ACC112 (cell line): ENCODE data around the gene TULP4.
A peak's percentile ranks its signal among the peaks of the same experiment; 100 is the strongest.

ENCODE experiments used
- H2AFZ ChIP-seq: fragments of 200-600 bp; sonication (generic); one replicate; pipeline ENCODE4 v1.6.0; 2017; ENCODE audit warnings: antibody characterized with exemption, low read length; ENCODE audit not compliant: unreplicated experiment
- H3K27ac ChIP-seq: fragments of 200-600 bp; sonication (generic); 2 replicates; pipeline ENCODE4 v1.5.1; 2014; ENCODE audit warnings: low read depth, mild to moderate bottlenecking, antibody characterized with exemption, low read length, moderate library complexity
- H3K27me3 ChIP-seq: fragments of 200-600 bp; sonication (generic); 2 replicates; pipeline ENCODE4 v1.6.1; 2014; ENCODE audit warnings: mild to moderate bottlenecking, antibody characterized with exemption, low read length, moderate library complexity, mixed read lengths; ENCODE audit not compliant: insufficient read depth
- H3K36me3 ChIP-seq: fragments of 200-600 bp; sonication (generic); 2 replicates; pipeline ENCODE4 v1.6.1; 2016; ENCODE audit warnings: mild to moderate bottlenecking, antibody characterized with exemption, low read length, moderate library complexity, mixed read lengths; ENCODE audit not compliant: insufficient read depth
- H3K4me1 ChIP-seq: fragments of 200-600 bp; sonication (generic); one replicate; pipeline ENCODE4 v1.6.1; 2016; ENCODE audit warnings: low read length, mixed read lengths; ENCODE audit not compliant: insufficient read depth, unreplicated experiment, control insufficient read depth
- H3K4me3 ChIP-seq: fragments of 200-600 bp; sonication (generic); 2 replicates; pipeline ENCODE4 v1.5.1; 2014; ENCODE audit warnings: mild to moderate bottlenecking, low read depth, low read length
- H3K79me2 ChIP-seq: fragments of 200-600 bp; sonication (generic); one replicate; pipeline ENCODE4 v1.6.0; 2016; ENCODE audit warnings: low read length; ENCODE audit not compliant: control insufficient read depth, unreplicated experiment, insufficient read depth

Gene TULP4

GRCh38 chr6:158312165-158312564 lies at the start of gene TULP4:
TULP4 (plus strand) TSS chr6:158312465; CDS start chr6:158314017, 1,552 bp downstream.
- peak within 1 kb of the TSS; percentile 75 for H2AFZ ChIP-seq
- peak within 1 kb of the TSS; percentile 5; the same call in 1 of the 2 replicates for H3K4me3 ChIP-seq
- H3K36me3 ChIP-seq = peaks cover 17% of the 10 kb centered on the region; the same call in 1 of the 2 replicates
- peaks cover 9% of the 10 kb centered on the region for H3K4me1 ChIP-seq
- H3K27ac ChIP-seq = peak within 1 kb of the TSS; percentile 33
- peaks cover 3% of the 10 kb centered on the region for H3K79me2 ChIP-seq
- no peaks in the 10 kb centered on the region for H3K27me3 ChIP-seq

- Histone ChIP-seq H3K27me3 (no peaks in the 10 kb centered on the region), H3K27ac (no peak overlapping the region), H3K36me3 (peaks cover 7% of the 10 kb centered on the region; the same call in 1 of the 2 replicates), H3K4me1 (no peaks in the 10 kb centered on the region), H3K4me3 (no peak overlapping the region), H2AFZ (no peak overlapping the region), H3K79me2 (peaks cover 20% of the 10 kb centered on the region)
These were observed 49.5 kb upstream of the TULP4 start for GRCh38 chr6:158262755-158263154.

GRCh38 chr6:158264180-158264579 lies 48.1 kb upstream of the TULP4 start:
- Histone ChIP-seq H3K4me1 (no peaks in the 10 kb centered on the region), H2AFZ (no peak overlapping the region), H3K79me2 (peaks cover 15% of the 10 kb centered on the region)

GRCh38 chr6:158266131-158266530 lies 46.1 kb upstream of the TULP4 start:
- Histone ChIP-seq H3K4me1 (no peaks in the 10 kb centered on the region), H3K79me2 (peaks cover 14% of the 10 kb centered on the region), H3K27me3 (no peaks in the 10 kb centered on the region), H3K27ac (no peak overlapping the region), H3K4me3 (no peak overlapping the region), H2AFZ (no peak overlapping the region), H3K36me3 (peaks cover 7% of the 10 kb centered on the region; the same call in 1 of the 2 replicates)

More at GRCh38 chr6:158264180-158264579, 48.1 kb upstream of the TULP4 start:
- peaks cover 7% of the 10 kb centered on the region; the same call in 1 of the 2 replicates for H3K36me3 ChIP-seq
- no peaks in the 10 kb centered on the region for H3K27me3 ChIP-seq
- H3K4me3 ChIP-seq = no peak overlapping the region
- H3K27ac ChIP-seq = no peak overlapping the region

- H3K27me3 ChIP-seq = no peaks in the 10 kb centered on the region
- H3K27ac ChIP-seq = no peak overlapping the region
- peaks cover 17% of the 10 kb centered on the region for H3K79me2 ChIP-seq
These were observed 43.7 kb upstream of the TULP4 start for GRCh38 chr6:158268361-158269147.

GRCh38 chr6:158269657-158270056 lies 42.6 kb upstream of the TULP4 start:
- Histone ChIP-seq H3K4me3 (no peak overlapping the region), H2AFZ (no peak overlapping the region), H3K4me1 (no peaks in the 10 kb centered on the region), H3K36me3 (peaks cover 19% of the 10 kb centered on the region), H3K27me3 (no peaks in the 10 kb centered on the region), H3K79me2 (peaks cover 17% of the 10 kb centered on the region), H3K27ac (no peak overlapping the region)

More at GRCh38 chr6:158268361-158269147, 43.7 kb upstream of the TULP4 start:
- no peak overlapping the region for H2AFZ ChIP-seq
- no peak overlapping the region for H3K4me3 ChIP-seq
- peaks cover 19% of the 10 kb centered on the region for H3K36me3 ChIP-seq
- H3K4me1 ChIP-seq = no peaks in the 10 kb centered on the region

GRCh38 chr6:158270389-158271127 lies 41.7 kb upstream of the TULP4 start:
- Histone ChIP-seq H2AFZ (no peak overlapping the region), H3K4me3 (no peak overlapping the region), H3K79me2 (peaks cover 17% of the 10 kb centered on the region), H3K27me3 (no peaks in the 10 kb centered on the region), H3K36me3 (peaks cover 19% of the 10 kb centered on the region), H3K27ac (no peak overlapping the region), H3K4me1 (no peaks in the 10 kb centered on the region)

GRCh38 chr6:158272324-158272723 lies 39.9 kb upstream of the TULP4 start:
- H3K36me3 ChIP-seq = peaks cover 15% of the 10 kb centered on the region
- no peak overlapping the region for H3K4me3 ChIP-seq
- H3K27ac ChIP-seq = no peak overlapping the region
- peaks cover 13% of the 10 kb centered on the region for H3K79me2 ChIP-seq
- H2AFZ ChIP-seq = no peak overlapping the region
- H3K27me3 ChIP-seq = no peaks in the 10 kb centered on the region
- H3K4me1 ChIP-seq = no peaks in the 10 kb centered on the region

GRCh38 chr6:158278004-158278403 lies 34.3 kb upstream of the TULP4 start:
- Histone ChIP-seq H3K27ac (no peak overlapping the region), H3K4me3 (no peak overlapping the region), H3K27me3 (no peaks in the 10 kb centered on the region), H3K4me1 (no peaks in the 10 kb centered on the region), H2AFZ (no peak overlapping the region), H3K36me3 (no peaks in the 10 kb centered on the region), H3K79me2 (no peaks in the 10 kb centered on the region)

GRCh38 chr6:158279615-158280014 lies 32.6 kb upstream of the TULP4 start:
- no peak overlapping the region for H3K4me3 ChIP-seq
- H3K27ac ChIP-seq = no peak overlapping the region
- H3K4me1 ChIP-seq = peaks cover 8% of the 10 kb centered on the region
- no peaks in the 10 kb centered on the region for H3K27me3 ChIP-seq
- H3K79me2 ChIP-seq = peaks cover 4% of the 10 kb centered on the region
- H2AFZ ChIP-seq = no peak overlapping the region
- no peaks in the 10 kb centered on the region for H3K36me3 ChIP-seq
